GM19240 (cell line): ENCODE results near the gene RFESD.
"Not testable (repeated sequence)": the region's sequence is repeated elsewhere in the genome, so short reads cannot be mapped to it uniquely, and the experiment has no call there.

Source experiments
- DNase-seq: peaks from one replicate; pipeline ENCODE4 v3.0.0; 2011; ENCODE audit warnings: low spot score; ENCODE audit not compliant: insufficient read length

The RFESD gene

DNA sequence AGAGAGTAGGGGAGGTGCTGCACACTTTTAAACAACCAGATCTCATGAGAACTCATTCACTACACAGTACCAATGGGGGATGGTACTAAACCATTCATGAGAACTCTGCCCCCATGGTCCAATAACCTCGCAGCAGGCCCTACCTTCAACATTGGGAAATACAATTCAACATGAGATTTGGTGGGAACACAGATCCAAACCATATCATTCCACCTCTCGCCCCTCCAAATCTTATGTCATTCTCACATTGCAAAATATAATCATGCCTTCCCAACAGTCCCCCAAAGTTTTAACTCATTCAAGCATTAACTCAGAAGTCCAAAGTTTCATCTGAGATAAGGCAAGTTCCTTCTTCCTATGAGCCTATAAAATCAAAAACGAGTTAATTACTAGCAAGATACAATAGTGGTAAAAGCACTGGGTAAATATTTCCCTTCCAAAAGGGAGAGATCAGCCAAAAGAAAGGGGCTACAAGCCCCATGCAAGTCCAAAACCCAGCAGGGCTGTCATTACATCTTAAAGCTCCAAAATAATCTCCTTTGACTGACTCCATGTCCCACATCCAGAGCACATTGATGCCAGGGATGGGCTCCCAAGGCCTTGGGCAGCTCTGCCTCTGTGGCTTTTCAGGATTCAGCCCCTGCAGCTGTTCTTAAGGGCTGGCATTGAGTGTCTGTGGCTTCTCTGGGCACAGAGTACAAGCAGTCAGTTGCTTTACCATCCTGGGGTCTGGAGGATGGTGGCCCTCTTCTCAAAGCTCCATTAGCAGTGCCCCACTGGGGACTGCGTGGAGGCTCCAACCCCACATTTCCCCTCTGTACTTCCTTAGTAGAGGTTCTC lies 18.4 kb upstream of the RFESD start:
- DNase-seq = no peak

DNA sequence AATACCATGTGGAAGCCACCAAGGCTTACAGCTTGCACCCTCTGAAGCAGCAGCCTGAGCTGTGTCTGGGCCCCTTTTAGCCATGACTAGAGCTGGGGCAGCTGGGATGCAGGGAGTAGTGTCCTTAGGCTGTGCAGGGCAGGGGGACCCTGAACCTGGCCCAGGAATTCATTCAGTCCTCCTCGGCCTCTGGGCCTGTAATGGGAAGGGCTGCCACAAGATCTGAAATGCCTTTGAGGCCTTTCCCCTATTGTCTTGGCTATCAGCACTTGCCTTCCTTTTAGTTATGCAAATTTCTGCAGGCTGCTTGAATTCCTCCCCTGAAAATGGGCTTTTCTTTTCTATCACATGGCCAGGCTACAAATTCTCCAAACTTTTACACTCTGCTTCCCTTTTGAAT lies 17.6 kb upstream of the RFESD start:
- DNase-seq = no peak

DNA sequence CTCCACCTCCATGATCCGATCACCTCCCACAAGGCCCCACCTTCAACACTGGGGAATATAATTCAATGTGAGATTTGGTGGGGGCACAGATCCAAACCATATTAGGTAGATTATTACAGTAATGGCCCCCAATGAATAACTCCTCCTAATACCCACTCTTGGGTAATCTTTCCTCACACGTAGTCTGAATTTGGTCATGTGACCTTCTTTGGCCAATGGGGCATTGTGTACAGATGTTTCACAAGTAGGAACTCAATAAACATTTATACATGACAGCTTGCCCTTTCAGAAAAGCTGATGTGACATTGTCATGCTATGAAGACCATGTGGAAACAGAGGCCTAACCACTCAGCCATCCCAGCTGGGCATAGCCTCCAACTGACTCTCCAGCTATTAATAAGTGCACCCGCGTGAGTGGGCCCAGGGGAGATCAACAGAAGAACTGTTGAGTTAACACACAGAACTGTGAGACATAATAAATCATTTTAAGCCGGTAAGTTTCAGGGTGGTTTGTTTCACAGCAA lies 16.1 kb upstream of the RFESD start:
- DNase-seq = no peak

DNA sequence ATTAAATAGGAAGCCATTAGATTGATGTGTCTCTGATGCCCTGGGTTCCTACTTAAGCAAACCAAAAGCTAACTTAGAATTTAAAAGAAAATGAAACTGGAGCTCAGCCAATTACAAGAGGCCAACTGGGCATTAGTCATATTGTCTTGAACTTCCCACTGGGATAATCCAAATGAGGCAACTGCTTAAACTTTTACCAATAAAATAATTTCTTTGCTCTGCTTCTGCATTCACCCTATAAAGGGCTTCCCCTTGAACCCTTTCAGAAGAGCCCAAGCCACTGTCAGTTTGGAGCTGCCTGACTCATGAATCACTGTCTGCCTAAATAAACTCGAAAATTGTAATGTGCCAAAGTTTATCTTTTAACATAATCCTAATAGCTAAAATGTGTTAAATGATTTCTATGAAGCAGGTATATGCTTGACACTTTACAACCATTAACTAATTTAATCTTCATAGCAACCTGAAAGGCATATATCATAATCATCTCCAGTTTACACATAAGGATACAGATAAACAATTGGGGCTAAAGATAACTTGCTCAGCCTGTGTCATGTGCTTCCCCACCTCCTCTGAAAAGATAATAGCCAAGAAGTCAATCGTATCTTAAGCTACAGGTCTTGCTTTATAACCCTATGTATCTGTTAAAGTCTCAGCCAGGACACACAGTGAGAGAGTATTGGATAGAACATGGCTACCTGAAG lies 15.2 kb upstream of the RFESD start:
- no peak for DNase-seq

DNA sequence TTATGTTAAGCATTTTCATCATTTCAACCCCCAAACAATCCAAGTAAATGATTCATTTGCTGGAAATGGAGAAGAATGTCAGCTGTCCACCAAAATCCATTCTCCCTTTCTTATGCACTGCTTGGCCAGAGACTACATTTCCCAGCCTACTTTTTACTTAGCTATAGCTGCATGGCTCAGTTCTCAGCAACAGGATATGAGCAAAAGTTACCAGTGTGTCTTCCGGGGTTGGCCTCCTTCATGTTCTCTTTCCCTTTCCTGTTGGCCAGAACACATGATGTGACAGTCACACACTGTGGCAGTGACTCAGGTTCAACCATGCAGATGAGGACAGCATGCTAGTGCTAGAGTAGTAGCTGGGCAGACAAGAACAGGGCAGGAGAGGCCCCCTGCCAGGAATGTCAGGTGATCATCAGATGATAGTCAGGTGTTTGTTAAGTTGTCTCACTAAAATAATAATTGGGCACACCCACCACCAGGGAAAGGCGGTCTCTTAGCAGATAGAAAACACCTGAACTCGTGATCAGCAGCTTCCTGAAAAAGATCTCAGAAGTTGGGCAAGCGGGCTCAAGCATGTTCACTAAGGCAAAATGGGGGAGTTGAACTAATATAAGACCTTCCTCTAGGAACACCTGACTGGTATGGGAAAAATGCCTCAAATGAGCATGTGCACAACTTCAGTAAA lies 14.4 kb upstream of the RFESD start:
- DNase-seq = no peak

DNA sequence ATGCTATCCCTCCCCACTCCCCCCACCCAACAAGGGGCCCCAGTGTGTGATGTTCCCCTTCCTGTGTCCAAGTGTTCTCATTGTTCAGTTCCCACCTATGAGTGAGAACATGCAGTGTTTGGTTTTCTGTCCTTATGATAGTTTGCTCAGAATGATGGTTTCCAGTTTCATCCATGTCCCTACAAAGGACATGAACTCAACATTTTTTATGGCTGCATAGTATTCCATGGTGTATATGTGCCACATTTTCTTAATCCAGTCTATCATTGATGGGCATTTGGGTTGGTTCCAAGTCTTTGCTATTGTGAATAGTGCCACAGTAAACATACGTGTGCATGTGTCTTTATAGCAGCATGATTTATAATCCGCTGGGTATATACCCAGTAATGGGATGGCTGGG lies 13.6 kb upstream of the RFESD start:
- DNase-seq = not testable (repeated sequence)

DNA sequence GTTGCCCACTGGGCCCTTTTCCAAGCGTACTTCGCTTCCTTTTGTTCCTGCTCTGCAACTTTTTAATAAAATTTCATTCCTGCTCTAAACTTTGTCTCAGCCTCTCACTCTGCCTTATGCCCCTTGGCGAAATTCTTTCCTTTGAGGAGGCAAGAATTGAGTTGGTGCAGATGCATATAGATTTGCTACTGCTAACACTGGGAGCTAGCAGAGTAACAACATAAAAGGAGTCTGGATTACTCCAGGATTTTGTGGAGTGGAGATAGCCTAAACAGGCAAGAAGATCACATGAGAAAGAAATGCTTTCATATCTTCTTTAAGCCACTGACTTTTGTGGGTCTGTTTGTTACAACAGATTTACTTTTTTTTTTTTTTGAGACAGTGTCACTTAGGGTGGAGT lies 12.9 kb upstream of the RFESD start:
- DNase-seq = no peak

DNA sequence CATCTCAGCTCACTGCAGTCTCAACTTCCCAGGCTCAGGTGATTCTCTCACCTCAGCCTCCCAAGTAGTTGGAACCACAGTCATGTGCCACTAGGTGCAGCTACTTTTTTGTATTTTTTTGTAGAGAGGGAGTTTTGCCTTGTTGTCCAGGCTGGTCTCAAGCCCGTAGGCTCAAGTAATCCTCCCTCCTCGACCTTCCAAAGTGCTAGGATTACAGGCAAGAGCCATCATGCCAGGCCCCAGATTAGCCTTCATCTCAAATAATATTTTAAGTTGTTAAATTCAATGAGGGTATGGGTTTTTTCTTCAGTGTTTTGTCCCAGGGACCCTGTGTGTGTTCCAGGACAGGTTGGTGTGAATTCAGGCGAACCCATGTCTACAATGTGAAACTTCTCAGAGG lies 12.5 kb upstream of the RFESD start:
- no peak for DNase-seq

DNA sequence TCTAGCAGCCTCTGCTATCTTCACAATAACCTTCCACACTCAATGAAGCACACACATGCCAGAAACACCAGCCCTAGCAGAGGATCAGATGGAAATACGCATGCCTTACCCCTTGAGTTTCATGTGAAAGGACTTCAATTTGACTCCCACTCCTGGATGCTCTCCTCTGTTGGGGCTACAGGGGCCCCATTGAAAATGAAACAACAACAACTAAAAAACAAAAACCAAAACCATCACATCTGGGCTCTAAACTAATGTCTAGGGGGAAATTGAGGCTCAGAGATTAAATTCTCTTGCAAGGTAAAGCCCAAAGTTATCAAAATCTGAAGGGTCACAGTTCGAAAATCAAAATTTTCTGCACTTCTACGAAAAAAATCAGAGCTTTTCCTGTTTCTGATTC lies 7.9 kb upstream of the RFESD start:
- no peak for DNase-seq

DNA sequence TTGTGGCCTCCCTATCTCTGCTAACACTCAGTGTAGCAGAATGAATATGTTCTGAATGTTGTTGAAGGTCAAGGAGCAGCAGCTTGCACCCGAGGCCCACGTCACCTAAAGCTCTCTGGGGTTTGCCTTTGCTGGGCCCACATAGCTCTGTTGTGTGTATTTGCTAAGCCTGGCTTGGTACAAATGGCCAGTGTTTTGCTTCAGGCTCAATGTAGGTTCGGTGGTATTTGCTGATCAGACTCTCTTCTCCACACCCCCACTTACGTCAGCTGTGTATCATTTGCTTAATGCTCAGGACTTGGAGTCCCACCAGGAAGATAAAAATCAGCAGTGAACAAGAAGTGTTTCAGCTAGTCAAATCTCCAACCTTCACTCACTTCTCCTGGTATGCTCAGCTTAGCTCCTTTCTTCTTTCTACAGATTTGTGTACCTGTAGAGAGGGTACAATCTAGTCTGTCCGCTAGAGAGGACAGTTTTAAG lies 4.8 kb upstream of the RFESD start:
- DNase-seq = no peak

DNA sequence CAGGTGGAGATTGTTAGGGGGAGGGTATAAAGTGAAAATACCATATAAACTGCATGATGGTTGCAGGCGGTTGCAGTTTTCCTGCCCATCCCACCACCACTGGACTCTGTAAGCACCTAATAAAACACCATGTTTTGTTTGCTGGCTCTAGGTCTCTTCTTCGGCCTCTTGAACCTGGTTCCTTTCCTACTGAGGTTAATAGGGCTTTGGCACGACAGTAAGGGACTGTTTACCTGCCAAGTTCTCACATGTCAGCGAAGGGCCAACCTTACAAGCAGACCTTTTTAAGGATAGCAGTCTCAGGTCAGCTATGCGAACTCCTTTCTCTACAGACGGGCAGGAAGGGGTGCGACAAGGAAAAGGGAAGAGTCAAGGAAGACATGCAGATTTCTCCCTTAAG lies 3.4 kb upstream of the RFESD start:
- DNase-seq = no peak

DNA sequence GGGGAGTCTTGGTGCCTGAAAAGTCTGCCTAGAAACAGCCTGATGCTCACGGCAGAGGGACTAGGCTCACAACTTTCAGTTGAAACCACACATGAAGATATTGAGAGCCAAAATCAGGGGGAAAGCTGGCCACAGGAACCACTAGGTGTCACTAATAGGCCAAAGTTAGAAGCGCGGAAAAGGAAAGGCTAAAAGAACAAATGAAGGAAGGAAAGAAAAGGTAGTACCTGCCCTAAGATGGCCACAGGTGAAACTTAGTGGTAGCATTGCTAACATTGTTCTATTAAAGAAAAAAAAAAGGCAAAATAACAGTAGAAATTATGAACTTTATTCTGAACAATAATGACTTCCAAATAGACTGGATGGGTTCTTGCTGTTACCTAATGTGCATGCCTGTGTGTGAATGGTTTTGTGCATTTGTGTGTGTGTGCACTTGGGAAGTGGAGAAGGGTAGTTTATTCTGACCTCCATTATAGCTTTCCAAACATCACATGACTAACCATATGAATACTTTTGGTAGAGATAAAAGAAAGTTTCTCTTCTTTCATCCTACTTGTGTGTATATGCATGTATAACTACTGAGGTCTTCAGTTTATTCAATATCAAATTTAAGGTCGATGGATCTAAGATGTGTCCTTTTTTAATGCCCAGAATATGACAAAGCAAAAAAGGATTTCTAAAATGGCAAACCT lies 2.1 kb upstream of the RFESD start:
- DNase-seq = no peak

DNA sequence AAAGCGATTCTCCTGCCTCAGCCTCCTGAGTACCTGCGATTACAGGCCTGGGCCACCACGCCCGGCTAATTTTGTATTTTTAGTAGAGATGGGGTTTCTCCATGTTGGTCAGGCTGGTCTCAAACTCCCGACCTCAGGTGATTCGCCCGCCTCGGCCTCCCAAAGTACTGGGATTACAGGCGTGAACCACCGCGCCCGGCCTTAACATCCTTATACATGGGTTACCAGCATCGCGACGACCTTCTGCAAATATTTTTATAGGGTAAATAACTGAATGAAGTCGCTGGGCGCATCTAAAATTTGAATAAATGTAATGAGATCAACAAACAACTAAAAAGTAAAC lies 380 bp upstream of the RFESD start:
- not testable (repeated sequence) for DNase-seq

DNA sequence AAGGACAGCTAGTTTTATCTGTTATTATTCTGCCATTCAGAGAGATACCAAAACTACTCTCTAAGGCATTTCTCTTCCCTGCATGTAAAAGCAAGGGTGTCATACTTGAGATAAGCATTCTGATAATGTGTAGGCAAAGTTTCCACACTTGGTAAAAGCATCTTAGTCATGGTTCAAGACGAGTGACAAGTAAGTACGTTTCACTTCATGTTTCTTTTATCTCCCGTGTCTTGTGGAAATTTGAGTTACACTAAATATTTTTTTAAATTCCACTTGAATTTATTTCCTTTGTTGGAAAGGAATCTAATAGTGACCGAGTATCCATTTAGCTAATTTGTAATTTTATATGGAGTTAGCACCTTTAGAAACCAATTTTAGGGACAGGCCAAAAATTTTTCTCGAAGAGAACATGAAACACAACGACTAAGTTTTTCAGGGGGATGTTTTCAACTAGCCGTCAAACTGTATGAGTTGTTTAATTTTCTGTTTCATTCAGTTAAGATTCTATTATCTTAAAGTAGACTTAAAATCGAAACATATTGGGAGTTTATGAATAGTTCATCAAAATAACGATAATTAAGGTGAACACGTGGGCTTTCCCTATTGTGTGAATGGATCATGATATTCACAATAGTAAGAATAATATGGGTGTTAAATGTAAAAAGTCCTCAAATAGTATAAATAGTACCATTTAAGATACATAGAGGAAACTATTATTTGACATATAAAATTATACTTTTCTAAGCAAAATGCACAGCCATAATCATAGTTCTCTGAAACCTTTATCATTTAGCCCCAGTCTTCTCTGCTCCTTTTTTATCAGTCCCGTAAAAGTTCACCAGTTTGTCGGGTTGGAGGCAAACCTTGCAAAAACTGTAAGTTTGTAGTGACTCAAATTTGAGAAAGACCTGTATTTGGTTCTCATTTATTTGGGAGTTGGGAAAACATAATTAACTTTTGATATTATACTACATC lies 1.6 kb downstream of the RFESD start:
- DNase-seq = no peak

DNA sequence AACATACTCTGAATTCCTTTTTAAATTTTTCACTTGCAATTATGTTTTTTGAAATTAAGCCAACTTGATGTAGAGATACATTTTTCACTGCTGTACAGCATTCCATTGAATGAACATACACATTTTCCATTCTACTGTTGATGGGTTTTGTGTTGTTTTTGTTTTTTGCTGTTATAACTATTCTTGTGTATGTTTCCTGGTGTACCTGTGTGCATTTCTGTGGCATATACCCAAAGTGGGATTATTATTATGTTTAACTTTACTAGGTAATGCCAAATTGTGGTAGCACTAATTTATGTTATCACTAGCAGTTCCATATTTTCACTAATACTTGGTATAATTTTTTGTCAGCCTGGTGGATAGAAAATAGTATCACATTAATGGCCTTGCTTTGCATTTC lies 2.7 kb downstream of the RFESD start:
- DNase-seq = no peak

DNA sequence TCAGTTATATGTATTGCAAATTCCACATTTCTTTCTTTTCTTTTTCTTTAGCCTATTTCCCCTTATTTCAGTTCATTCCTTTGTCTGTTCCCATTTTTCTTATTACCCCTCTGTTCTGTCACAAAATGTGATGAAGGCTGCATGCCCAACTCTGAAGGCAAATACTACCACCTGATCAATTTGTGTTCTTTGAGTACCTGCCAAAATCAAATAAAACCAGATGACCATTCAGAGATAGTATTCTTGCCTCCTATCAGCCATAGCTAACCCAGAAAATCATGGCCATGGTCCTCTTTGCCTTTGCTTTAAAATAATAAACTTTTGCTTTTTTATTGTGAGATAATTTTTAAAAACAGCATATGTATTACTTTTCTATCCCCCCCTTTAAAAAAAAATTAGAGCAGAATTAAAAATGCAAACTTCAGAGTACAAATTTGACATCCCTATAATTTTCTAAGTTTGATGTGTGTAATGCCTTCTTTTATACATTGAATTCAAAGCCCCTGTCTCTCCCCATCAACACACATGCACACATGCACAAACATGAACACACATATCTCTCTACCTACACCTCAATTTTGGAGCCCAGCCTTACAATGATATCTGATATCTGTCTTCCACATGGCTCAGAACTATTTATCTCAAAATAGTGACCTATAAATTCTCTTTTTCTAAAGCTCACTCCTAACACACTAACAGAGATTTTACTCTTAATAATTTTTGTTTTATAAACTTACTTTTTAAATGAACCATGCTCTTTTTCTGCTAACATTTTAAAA lies 3.5 kb downstream of the RFESD start:
- no peak for DNase-seq

DNA sequence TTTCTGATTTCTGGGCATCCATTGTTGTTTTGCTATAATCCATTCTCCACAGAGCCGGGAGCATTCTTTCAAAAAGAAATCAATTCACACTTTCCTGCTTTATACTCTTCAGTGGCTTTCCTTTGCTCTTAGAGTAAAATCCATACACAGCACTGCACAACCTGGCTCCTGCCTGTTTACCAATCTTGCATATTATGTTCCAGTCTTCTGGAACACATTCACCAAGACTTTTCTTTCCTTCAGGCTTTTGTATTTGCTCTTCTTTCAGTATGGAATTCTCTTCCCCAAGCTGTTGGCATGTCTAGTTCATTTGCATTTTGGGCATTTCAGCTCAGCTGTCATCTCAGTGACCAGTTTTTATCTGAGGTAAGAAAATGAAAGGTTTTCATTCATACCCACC lies 6.3 kb downstream of the RFESD start:
- DNase-seq = no peak

DNA sequence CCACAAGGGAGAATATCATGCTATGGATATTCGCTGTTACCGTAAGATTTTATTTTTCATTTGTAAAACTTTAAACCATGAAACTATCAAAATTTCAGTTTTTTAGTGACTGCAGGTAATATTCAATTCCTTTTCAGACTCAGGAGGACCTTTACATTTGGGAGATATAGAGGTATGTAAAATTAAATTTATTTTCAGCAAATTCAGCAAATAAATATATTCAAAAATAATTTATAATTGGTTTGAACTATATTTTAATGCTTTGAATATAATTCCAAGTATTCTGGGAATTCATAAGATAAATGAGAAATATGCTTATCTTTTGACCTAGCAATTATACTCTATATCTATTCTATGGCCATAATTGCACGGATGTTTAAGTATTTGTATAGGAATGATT lies 7.6 kb downstream of the RFESD start:
- no peak for DNase-seq

DNA sequence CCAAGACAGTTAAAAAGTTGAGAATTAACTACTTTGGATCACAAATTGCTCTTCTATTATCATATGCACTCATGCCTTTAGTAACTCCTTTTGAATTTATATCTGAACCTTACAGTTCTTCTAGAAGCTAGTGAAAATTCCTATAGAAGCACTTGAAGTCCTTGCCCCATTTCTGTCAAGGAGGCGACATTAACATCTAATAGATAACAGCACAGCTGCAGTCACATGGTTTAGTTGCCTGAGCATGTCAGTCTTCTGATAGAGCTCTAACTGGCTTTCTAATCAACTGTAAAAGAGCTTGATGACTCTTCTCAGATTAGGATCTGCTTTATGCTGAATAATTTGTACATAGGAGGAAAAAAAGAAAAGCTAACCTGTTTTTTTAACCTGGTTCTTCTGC lies 9.0 kb downstream of the RFESD start:
- DNase-seq = no peak

DNA sequence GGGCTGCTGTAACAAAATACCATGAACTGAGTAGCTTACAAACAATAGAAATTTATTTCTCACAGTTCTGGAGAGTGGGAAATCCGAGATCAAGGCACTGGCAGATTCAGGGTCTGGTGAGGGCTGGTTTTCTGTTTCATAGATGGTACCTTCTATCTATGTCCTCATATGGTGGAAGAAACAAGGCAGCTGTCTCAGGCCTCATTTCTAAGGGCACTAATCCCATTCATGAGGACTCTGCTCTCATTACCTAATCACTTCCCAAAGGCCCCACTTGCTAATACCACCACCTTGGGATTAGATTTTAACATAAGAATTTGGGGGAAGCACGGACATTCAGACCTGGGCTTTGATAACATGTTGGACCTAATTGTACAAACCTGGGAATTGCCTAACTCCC lies 13.5 kb downstream of the RFESD start:
- DNase-seq = no peak
